HepG2 (cell line): ENCODE measurements around the gene PCSK7. TPM values are rescaled to one million over a fixed set of nuclear protein-coding genes. Genes with fewer than 3 reads are reported as not detected.

ENCODE experiments used
- ARNT ChIP-seq: fragments of 450-650 bp; IDR thresholded peaks from 2 replicates; pipeline ENCODE4 v1.6.1; 2017
- CBX2 ChIP-seq, 2 experiments: fragments of 200-600 bp in 1 of 2; sonication (generic); formaldehyde crosslinking in 1 of 2; IDR thresholded peaks; 2 replicates each; pipeline versions ENCODE4 v1.7.0 to v1.8.1; 2018 to 2022; ENCODE audit warnings: low read depth in 2 of 2, low read length in 1 of 2, mild to moderate bottlenecking in 1 of 2, missing genetic modification reagents in 1 of 2
- CHCHD3 ChIP-seq: sonication (generic); formaldehyde crosslinking; IDR thresholded peaks from 2 replicates; pipeline ENCODE4 v1.8.0; 2022; ENCODE audit warnings: mild to moderate bottlenecking, missing genetic modification reagents, moderate library complexity
- EEA1 ChIP-seq: sonication (generic); formaldehyde crosslinking; IDR thresholded peaks from 2 replicates; pipeline ENCODE4 v1.5.1; 2020; ENCODE audit warnings: mild to moderate bottlenecking, missing genetic modification reagents, borderline replicate concordance
- FLYWCH1 ChIP-seq: sonication (generic); formaldehyde crosslinking; IDR thresholded peaks from 2 replicates; pipeline ENCODE4 v1.8.1; 2023; ENCODE audit warnings: mild to moderate bottlenecking, missing genetic modification reagents
- HOXA9 ChIP-seq: sonication (generic); formaldehyde crosslinking; IDR thresholded peaks from 2 replicates; pipeline ENCODE4 v1.8.1; 2022; ENCODE audit warnings: missing genetic modification reagents, mild to moderate bottlenecking, moderate library complexity, borderline replicate concordance
- ISX ChIP-seq: sonication (generic); formaldehyde crosslinking; conservative IDR thresholded peaks from 2 replicates; pipeline ENCODE4 v1.5.0; 2020; ENCODE audit warnings: missing genetic modification reagents
- KAT8 ChIP-seq: IDR thresholded peaks from 2 replicates; pipeline ENCODE4 v1.6.1; 2016; ENCODE audit warnings: missing genetic modification reagents, missing compliant biosample characterization
- MXD4 ChIP-seq: IDR thresholded peaks from 2 replicates; pipeline ENCODE4 v1.6.1; 2016; ENCODE audit warnings: mild to moderate bottlenecking, missing biosample characterization, missing genetic modification reagents
- SAP130 ChIP-seq: IDR thresholded peaks from 2 replicates; pipeline ENCODE4 v1.6.1; 2016; ENCODE audit warnings: low read depth
- SIX1 ChIP-seq: sonication (generic); formaldehyde crosslinking; IDR thresholded peaks from 2 replicates; pipeline ENCODE4 v1.4.0; 2020; ENCODE audit warnings: missing genetic modification reagents, borderline replicate concordance
- SOX5 ChIP-seq: IDR thresholded peaks from 2 replicates; pipeline ENCODE4 v1.6.1; 2016; ENCODE audit warnings: borderline replicate concordance
- TAF1 ChIP-seq: sonication (generic); formaldehyde crosslinking; IDR thresholded peaks from 2 replicates; pipeline ENCODE4 v1.4.0; 2020; ENCODE audit warnings: missing genetic modification reagents
- ZBTB3 ChIP-seq: sonication (generic); formaldehyde crosslinking; IDR thresholded peaks from 2 replicates; pipeline ENCODE4 v1.4.0; 2020; ENCODE audit warnings: low read depth, mild to moderate bottlenecking, moderate library complexity, missing genetic modification reagents, borderline replicate concordance
- ZNF101 ChIP-seq: sonication (generic); formaldehyde crosslinking; IDR thresholded peaks from 2 replicates; pipeline ENCODE4 v1.4.0; 2020; ENCODE audit warnings: mild to moderate bottlenecking, low read depth, missing genetic modification reagents, borderline replicate concordance
- ZNF207 ChIP-seq: fragments of 450-650 bp; IDR thresholded peaks from 2 replicates; pipeline ENCODE4 v1.6.1; 2016; ENCODE audit warnings: antibody characterized with exemption, borderline replicate concordance
- ZNF468 ChIP-seq: sonication (generic); formaldehyde crosslinking; IDR thresholded peaks from 2 replicates; pipeline ENCODE4 v1.8.0; 2022; ENCODE audit warnings: mild to moderate bottlenecking, moderate library complexity, missing genetic modification reagents
- ZNF530 ChIP-seq: sonication (generic); formaldehyde crosslinking; IDR thresholded peaks from 2 replicates; pipeline ENCODE4 v1.5.0; 2020; ENCODE audit warnings: low read depth, mild to moderate bottlenecking, missing genetic modification reagents
- ZNF562 ChIP-seq: sonication (generic); formaldehyde crosslinking; IDR thresholded peaks from 2 replicates; pipeline ENCODE4 v1.8.0; 2022; ENCODE audit warnings: missing genetic modification reagents, borderline replicate concordance
- ZNF746 ChIP-seq: sonication (generic); formaldehyde crosslinking; IDR thresholded peaks from 2 replicates; pipeline ENCODE4 v1.8.0; 2022; ENCODE audit warnings: mild to moderate bottlenecking, missing genetic modification reagents
- ZNF816 ChIP-seq: sonication (generic); formaldehyde crosslinking; IDR thresholded peaks from 2 replicates; pipeline ENCODE4 v1.8.0; 2022; ENCODE audit warnings: missing genetic modification reagents, mild to moderate bottlenecking, borderline replicate concordance
- polyA plus RNA-seq, 8 experiments: library from polyadenylated mRNA; depleted of rRNA in 3 of 8; stranded (reverse) in 7 of 8; unstranded in 1 of 8; fragments of >200 nt; fragmentation: Illumina TruSeq in 4 of 8; extraction: Trizol in 4 of 8; gene quantifications; 2 replicates each; pipeline versions ENCODE4 v1.2.1 to v1.2.3, GENCODE V29; 2011 to 2016; ENCODE audit warnings: low read depth in 4 of 8, missing spikeins in 1 of 8, mixed read lengths in 1 of 8; ENCODE audit not compliant: insufficient read depth in 1 of 8
- total RNA-seq, 5 experiments: library from RNA; depleted of rRNA; stranded (reverse); fragments of >200 nt; fragmentation: Illumina TruSeq; extraction: Trizol; gene quantifications; 2 replicates each; pipeline ENCODE4 v1.2.3, GENCODE V29; 2016; ENCODE audit warnings: low read depth in 1 of 5
- TF ChIP-seq, protein P1 (sequence below): sonication (generic); formaldehyde crosslinking; IDR thresholded peaks from 2 replicates; pipeline ENCODE4 v1.8.1; 2023; ENCODE audit warnings: mild to moderate bottlenecking, missing genetic modification reagents, borderline replicate concordance
- TF ChIP-seq, protein P2 (sequence below): sonication (generic); formaldehyde crosslinking; conservative IDR thresholded peaks from 2 replicates; pipeline ENCODE4 v1.4.0; 2020; ENCODE audit warnings: missing genetic modification reagents
- TF ChIP-seq, protein P3 (sequence below): sonication (generic); formaldehyde crosslinking; IDR thresholded peaks from 2 replicates; pipeline ENCODE4 v1.8.0; 2022; ENCODE audit warnings: mild to moderate bottlenecking, missing genetic modification reagents; ENCODE audit not compliant: insufficient replicate concordance
- TF ChIP-seq, protein P4 (sequence below): sonication (generic); formaldehyde crosslinking; IDR thresholded peaks from 2 replicates; pipeline ENCODE4 v1.8.1; 2023; ENCODE audit warnings: mild to moderate bottlenecking, inconsistent platforms, moderate library complexity, missing genetic modification reagents, borderline replicate concordance

Gene PCSK7
- total and polyA plus RNA-seq, 2 of the 13 experiments (the other 11 are each of a cell fraction or from before 2014, with no cell fraction given): 13.4 to 13.8 TPM

DNA sequence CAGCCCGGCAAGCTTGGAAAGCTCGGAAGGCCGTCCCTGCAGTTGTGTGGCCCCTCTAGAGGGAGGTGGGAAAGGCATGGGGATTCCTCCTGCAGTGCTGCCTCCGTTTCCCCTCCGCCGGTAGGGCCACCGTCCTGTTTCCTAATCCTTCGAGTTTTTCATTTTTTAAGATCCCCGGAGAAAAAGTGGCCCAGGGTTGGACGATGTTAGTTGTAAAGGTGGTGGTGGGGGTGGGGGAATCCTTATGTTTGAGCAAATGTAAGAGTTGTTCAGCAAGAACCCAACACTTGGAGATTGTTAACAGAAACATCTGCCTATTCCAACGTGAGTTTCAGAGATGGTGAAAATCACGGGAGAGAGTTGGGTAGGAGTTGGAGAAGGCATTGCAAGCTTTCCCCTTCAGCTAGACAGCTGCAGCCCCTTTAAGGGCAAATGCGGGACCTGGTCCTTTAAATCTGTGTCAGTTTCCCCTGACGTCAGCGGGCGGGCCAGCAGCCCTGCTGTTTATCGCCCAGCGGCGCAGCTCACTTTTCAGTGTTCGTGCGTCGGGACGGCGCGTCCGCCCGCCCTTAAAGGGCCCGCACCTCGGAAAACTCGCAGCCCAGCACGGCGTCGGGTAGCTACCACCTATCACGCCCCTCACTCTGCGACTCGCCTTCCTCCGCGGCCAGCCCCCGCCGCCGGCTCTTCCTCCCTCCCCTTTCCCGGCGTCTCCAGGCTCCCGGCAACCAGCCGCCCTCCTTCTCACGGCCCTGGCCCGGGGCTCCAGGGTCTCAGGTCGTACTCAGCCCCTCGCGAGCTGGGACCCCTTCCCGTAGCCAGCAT lies 53.5 kb downstream of the PCSK7 start, which contains the start of gene SIDT2 (continued):
- no peak for TF ChIP-seq CBX2 (IDR thresholded peaks at IDR 0.05; ENCODE audit: low read depth, low read length)
- no peak for TF ChIP-seq CBX2 (CRISPR knock-in tag; IDR thresholded peaks at IDR 0.05; ENCODE audit: low read depth)
- no peak for TF ChIP-seq ZNF530 (CRISPR knock-in tag)
- no peak for TF ChIP-seq ZNF207
- TF ChIP-seq, protein P1, sequence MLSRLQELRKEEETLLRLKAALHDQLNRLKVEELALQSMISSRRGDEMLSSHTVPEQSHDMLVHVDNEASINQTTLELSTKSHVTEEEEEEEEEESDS (CRISPR knock-in tag): no peak
- TF ChIP-seq KAT8 (CRISPR knock-in tag): peak; percentile 70
- no peak for TF ChIP-seq EEA1 (CRISPR knock-in tag)
- TF ChIP-seq ZBTB3 (CRISPR knock-in tag): no peak
- no peak for TF ChIP-seq ISX
- TF ChIP-seq ZNF816 (CRISPR knock-in tag): no peak
- no peak for TF ChIP-seq ZNF101 (CRISPR knock-in tag)
- no peak for TF ChIP-seq HOXA9 (CRISPR knock-in tag)
- TF ChIP-seq FLYWCH1 (CRISPR knock-in tag): no peak
- peak; percentile 46; the same call in 1 of the 2 replicates for TF ChIP-seq SIX1 (CRISPR knock-in tag)
- TF ChIP-seq, protein P2, sequence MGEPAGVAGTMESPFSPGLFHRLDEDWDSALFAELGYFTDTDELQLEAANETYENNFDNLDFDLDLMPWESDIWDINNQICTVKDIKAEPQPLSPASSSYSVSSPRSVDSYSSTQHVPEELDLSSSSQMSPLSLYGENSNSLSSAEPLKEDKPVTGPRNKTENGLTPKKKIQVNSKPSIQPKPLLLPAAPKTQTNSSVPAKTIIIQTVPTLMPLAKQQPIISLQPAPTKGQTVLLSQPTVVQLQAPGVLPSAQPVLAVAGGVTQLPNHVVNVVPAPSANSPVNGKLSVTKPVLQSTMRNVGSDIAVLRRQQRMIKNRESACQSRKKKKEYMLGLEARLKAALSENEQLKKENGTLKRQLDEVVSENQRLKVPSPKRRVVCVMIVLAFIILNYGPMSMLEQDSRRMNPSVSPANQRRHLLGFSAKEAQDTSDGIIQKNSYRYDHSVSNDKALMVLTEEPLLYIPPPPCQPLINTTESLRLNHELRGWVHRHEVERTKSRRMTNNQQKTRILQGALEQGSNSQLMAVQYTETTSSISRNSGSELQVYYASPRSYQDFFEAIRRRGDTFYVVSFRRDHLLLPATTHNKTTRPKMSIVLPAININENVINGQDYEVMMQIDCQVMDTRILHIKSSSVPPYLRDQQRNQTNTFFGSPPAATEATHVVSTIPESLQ: no peak
- TF ChIP-seq CHCHD3 (CRISPR knock-in tag): no peak
- TF ChIP-seq, protein P3, sequence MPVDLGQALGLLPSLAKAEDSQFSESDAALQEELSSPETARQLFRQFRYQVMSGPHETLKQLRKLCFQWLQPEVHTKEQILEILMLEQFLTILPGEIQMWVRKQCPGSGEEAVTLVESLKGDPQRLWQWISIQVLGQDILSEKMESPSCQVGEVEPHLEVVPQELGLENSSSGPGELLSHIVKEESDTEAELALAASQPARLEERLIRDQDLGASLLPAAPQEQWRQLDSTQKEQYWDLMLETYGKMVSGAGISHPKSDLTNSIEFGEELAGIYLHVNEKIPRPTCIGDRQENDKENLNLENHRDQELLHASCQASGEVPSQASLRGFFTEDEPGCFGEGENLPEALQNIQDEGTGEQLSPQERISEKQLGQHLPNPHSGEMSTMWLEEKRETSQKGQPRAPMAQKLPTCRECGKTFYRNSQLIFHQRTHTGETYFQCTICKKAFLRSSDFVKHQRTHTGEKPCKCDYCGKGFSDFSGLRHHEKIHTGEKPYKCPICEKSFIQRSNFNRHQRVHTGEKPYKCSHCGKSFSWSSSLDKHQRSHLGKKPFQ (CRISPR knock-in tag): no peak
- TF ChIP-seq ZNF468 (CRISPR knock-in tag): no peak
- TF ChIP-seq, protein P4, sequence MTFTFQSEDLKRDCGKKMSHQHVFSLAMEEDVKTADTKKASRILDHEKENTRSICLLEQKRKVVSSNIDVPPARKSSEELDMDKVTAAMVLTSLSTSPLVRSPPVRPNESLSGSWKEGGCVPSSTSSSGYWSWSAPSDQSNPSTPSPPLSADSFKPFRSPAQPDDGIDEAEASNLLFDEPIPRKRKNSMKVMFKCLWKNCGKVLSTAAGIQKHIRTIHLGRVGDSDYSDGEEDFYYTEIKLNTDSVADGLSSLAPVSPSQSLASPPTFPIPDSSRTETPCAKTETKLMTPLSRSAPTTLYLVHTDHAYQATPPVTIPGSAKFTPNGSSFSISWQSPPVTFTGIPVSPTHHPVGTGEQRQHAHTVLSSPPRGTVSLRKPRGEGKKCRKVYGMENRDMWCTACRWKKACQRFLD (CRISPR knock-in tag): no peak
- TF ChIP-seq SOX5 (CRISPR knock-in tag): 0 out of 2 replicates have a peak, but pooled peaks have one; percentile 13
- TF ChIP-seq TAF1 (CRISPR knock-in tag): peak; percentile 54; the same call in 1 of the 2 replicates
- no peak for TF ChIP-seq ARNT
- no peak for TF ChIP-seq ZNF562 (CRISPR knock-in tag)
- 0 out of 2 replicates have a peak, but pooled peaks have one; percentile 24 for TF ChIP-seq ZNF746 (CRISPR knock-in tag)
- TF ChIP-seq SAP130: peak; percentile 82
- no peak for TF ChIP-seq MXD4 (CRISPR knock-in tag)
